Sigmoid colon (tissue), 4 donors: Measurements from ENCODE around the gene PTPRO.

Experiments
- CTCF ChIP-seq, 4 experiments: fragments of 450-650 bp in 3 of 4; fragments of 200-600 bp in 1 of 4; IDR thresholded peaks; one replicate each; pipeline ENCODE4 v1.5.1; 2016 to 2019; ENCODE audit warnings: antibody characterized with exemption in 4 of 4, mild to moderate bottlenecking in 3 of 4, moderate library complexity in 2 of 4
- EP300 ChIP-seq, 4 donors: sonication (generic); formaldehyde crosslinking; IDR thresholded peaks; one replicate each; pipeline ENCODE4 v1.6.1; 2017; ENCODE audit warnings: antibody characterized with exemption in 4 of 4
- POLR2AphosphoS5 ChIP-seq, 4 donors: sonication (generic); formaldehyde crosslinking; IDR thresholded peaks; one replicate each; pipeline ENCODE4 v1.6.1; 2017; ENCODE audit warnings: antibody characterized with exemption in 4 of 4

- TF ChIP-seq CTCF (IDR thresholded peaks at IDR 0.05) = no peak
- peak in 2 of 4 donors; percentile 23 to 55 for TF ChIP-seq EP300 (IDR thresholded peaks at IDR 0.05)
- TF ChIP-seq POLR2AphosphoS5 (IDR thresholded peaks at IDR 0.05) = peak; percentile 45 to 69 (median 56)
Measured at GRCh38 chr12:15278816-15279658, 43.3 kb upstream of the PTPRO start.
